ENCODE measurements around the gene CEMIP. TPM values are rescaled to one million over a fixed set of nuclear protein-coding genes. Genes with fewer than 3 reads are reported as not detected.

CEMIP gene
- polyA plus RNA-seq, 1 of the 3 experiments (the other 2 are of a cell fraction) = 27.8 TPM

DNA sequence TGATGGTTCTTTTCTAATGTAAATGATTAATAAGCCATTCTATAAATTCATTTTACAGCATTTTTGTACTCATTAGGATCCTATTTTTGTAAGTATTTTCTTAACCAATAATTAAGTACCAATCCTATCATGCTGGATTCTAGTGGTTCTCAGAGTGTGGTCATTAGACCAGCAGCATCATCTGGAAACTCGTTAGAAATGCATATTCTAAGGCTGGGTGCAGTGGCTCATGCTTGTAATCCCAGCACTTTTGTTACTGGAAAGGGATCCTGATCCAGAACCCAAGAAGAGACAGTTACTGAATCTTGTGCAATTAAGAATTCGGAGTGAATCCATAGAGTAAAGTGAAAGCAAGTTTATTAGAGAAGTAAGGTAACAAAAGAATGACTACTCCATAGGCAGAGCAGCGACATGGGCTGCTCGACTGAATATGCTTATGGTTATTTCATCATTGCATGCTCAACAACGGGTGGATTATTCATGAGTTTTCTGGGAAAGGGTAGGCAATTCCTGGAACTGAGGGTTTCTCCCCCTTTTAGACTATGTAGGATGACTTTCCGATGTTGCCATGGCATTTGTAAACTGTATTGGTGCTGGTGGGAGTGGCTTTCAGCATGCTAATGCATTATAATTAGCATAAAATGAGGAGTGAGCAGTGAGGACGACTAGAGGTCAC is 9.9 kb upstream of the CEMIP start:
- no peak for DNase-seq
- 82% methylated on average over 7 of the region's 7 CpGs for WGBS (ENCODE audit: low lambda C conversion rate)
- Histone ChIP-seq H3K9ac (no peak overlapping the region), H2AFZ (ENCODE audit: low read depth) (no peak overlapping the region), H3K27ac (ENCODE audit: low read depth in 2 of 2, low read length in 1 of 2) (no peak overlapping the region), H3K27me3 (ENCODE audit: insufficient read depth) (no peaks in the 10 kb centered on the region), H3K9me2 (no peaks in the 10 kb centered on the region), H3K9me3 (no peaks in the 10 kb centered on the region), H3F3A (replicated peaks; ENCODE audit: insufficient read depth) (no peaks in the 10 kb centered on the region), H3K4me1 (ENCODE audit: control insufficient read depth in 1 of 2, insufficient read depth in 2 of 2, low read depth in 1 of 2, low read length in 1 of 2) (no peaks in the 10 kb centered on the region; a peak in 1 of 4 replicates), H3K79me2 (ENCODE audit: insufficient read depth) (no peaks in the 10 kb centered on the region), H3K4me3 (ENCODE audit: low read depth in 2 of 2, low read length in 1 of 2) (no peak overlapping the region), H3K36me3 (replicated peaks in 1 of 2; ENCODE audit: control insufficient read depth in 1 of 2, insufficient read depth in 2 of 2, low read length in 1 of 2) (no peaks in the 10 kb centered on the region), H3K4me2 (no peak overlapping the region), H4K20me1 (ENCODE audit: insufficient read depth) (no peaks in the 10 kb centered on the region)
- TF ChIP-seq, protein P1, sequence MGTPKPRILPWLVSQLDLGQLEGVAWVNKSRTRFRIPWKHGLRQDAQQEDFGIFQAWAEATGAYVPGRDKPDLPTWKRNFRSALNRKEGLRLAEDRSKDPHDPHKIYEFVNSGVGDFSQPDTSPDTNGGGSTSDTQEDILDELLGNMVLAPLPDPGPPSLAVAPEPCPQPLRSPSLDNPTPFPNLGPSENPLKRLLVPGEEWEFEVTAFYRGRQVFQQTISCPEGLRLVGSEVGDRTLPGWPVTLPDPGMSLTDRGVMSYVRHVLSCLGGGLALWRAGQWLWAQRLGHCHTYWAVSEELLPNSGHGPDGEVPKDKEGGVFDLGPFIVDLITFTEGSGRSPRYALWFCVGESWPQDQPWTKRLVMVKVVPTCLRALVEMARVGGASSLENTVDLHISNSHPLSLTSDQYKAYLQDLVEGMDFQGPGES (IDR thresholded peaks at IDR 0.05; ENCODE audit: low read depth, low read length) = no peak
- TF ChIP-seq YY1 (IDR thresholded peaks at IDR 0.05; ENCODE audit: low read depth) (no peak), GATA2 (CRISPR knock-in tag; IDR thresholded peaks at IDR 0.05) (no peak), TAF1 (IDR thresholded peaks at IDR 0.05; ENCODE audit: borderline replicate concordance, low read depth, low read length) (no peak), RFX5 (IDR thresholded peaks at IDR 0.05; ENCODE audit: low read length) (no peak), CHD2 (IDR thresholded peaks at IDR 0.05; ENCODE audit: low read length, partially characterized antibody) (no peak)
- ChIA-PET POLR2A (no interaction called here), CTCF (interaction anchor here (1.1 to 2.4 kb wide), 2 partner anchors 10 to 202 kb away, joined by 4 to 9 read pairs; partner anchors contain the start of gene CEMIP)

DNA sequence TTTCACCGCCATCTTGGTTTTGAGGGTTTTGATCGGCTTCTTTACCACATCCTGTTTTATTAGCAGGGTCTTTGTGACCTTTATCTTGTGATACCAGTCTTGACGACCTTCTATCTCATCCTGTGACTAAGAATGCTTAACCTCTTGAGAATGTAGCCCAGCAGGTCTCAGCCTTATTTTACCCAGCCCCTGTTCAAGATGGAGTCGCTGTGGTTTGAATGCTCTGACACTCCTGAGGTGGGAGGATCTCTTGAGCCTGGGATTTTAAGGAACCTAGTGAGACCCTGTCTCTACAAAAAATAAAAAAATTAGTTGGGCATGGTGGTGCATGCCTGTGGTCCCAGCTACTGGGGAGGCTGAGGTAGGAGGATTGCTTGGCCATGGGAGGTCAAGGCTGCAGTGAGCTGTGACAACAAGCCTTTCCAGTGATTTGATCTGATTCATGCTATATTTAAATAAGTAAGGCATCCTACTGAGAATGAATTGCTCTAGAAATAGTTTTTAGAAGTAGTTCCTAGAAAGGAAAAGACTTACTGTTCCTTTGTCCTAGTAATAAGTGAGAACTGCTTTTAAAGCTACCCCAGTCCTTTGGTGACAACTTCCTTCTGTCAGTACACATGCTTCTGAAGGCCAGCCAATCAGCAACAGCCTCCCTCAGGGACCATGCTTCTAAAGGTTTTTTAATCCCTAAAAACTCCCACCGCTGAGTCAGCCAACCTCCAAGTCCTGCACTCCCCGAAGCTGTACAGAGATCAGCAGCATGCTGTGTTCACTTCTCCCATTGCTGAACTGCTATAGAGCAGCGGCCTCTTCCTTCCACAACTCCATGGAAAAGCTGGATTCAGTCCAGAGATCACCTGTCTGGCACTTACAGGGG is 9.1 kb upstream of the CEMIP start:
- CTCF ChIA-PET = interaction anchor here (1.1 to 2.4 kb wide), 2 partner anchors 10 to 202 kb away, joined by 4 to 9 read pairs; partner anchors contain the start of gene CEMIP
- DNase-seq = no peak
- WGBS (ENCODE audit: low lambda C conversion rate) = 79% methylated on average over 7 of the region's 7 CpGs
- Histone ChIP-seq H3K36me3 (replicated peaks in 1 of 2; ENCODE audit: control insufficient read depth in 1 of 2, insufficient read depth in 2 of 2, low read length in 1 of 2) (no peaks in the 10 kb centered on the region), H3K79me2 (ENCODE audit: insufficient read depth) (no peaks in the 10 kb centered on the region), H3K27ac (ENCODE audit: low read depth in 2 of 2, low read length in 1 of 2) (no peak overlapping the region), H3K4me2 (no peak overlapping the region), H3K9me2 (no peaks in the 10 kb centered on the region), H3K4me1 (ENCODE audit: control insufficient read depth in 1 of 2, insufficient read depth in 2 of 2, low read depth in 1 of 2, low read length in 1 of 2) (no peaks in the 10 kb centered on the region; a peak in 1 of 4 replicates), H3K9me3 (no peaks in the 10 kb centered on the region), H3K9ac (no peak overlapping the region), H2AFZ (ENCODE audit: low read depth) (no peak overlapping the region), H3K4me3 (ENCODE audit: low read depth in 2 of 2, low read length in 1 of 2) (no peak overlapping the region), H4K20me1 (ENCODE audit: insufficient read depth) (no peaks in the 10 kb centered on the region), H3F3A (replicated peaks; ENCODE audit: insufficient read depth) (no peaks in the 10 kb centered on the region), H3K27me3 (ENCODE audit: insufficient read depth) (no peaks in the 10 kb centered on the region)
- POLR2A ChIA-PET = no interaction called here
- TF ChIP-seq GABPA (IDR thresholded peaks at IDR 0.05; ENCODE audit: low read depth) = no peak
- no peak for TF ChIP-seq GATA2 (CRISPR knock-in tag; IDR thresholded peaks at IDR 0.05)
- TF ChIP-seq, protein P2, sequence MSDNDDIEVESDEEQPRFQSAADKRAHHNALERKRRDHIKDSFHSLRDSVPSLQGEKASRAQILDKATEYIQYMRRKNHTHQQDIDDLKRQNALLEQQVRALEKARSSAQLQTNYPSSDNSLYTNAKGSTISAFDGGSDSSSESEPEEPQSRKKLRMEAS (IDR thresholded peaks at IDR 0.05; ENCODE audit: low read depth) = no peak
- TF ChIP-seq, protein P3, sequence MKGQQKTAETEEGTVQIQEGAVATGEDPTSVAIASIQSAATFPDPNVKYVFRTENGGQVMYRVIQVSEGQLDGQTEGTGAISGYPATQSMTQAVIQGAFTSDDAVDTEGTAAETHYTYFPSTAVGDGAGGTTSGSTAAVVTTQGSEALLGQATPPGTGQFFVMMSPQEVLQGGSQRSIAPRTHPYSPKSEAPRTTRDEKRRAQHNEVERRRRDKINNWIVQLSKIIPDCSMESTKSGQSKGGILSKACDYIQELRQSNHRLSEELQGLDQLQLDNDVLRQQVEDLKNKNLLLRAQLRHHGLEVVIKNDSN (IDR thresholded peaks at IDR 0.05; ENCODE audit: borderline replicate concordance, low read depth) = no peak
- TF ChIP-seq NFIC (IDR thresholded peaks at IDR 0.05; ENCODE audit: borderline replicate concordance) = no peak
- TF ChIP-seq SMC3 (IDR thresholded peaks at IDR 0.05; ENCODE audit: low read depth, low read length) = no peak
